Measurements from ENCODE around the gene PCNX2.

GRCh38 chr1:233016798-233017197 lies 278.7 kb downstream of the PCNX2 start:
- TF ChIP-seq CTCF (IDR thresholded peaks at IDR 0.05) (no peak), POLR2A (IDR thresholded peaks at IDR 0.05) (no peak)

All from body of pancreas (tissue), 4 donors.